Measurements from ENCODE around the gene NME7. TPM values are rescaled to one million over a fixed set of nuclear protein-coding genes. Genes with fewer than 3 reads are reported as not detected.
A peak's percentile ranks its signal among the peaks of the same experiment; 100 is the strongest.

The NME7 gene
- total and polyA plus RNA-seq, 2 experiments from 2014 or later, result 22.3 to 35.3 TPM

DNA sequence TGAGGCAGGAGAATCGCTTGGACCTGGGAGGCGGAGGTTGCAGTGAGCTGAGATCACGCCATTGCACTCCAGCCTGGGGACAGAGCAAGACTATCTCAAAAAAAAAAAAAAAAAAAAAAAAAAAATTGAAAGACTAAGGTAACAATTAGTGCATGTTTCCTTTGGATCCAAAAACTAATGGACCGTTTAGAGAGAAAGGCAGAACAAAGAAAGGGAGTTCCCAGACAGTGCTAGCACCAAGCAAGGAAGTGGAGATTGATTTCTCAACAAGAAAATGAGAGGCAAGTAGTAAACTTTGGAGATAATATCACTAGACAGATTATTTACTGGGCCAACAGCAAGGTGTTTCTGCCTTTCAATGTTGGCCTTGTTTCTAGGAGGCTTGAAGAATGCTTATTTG lies 236.9 kb downstream of the NME7 start:
- Histone ChIP-seq H3F3A (ENCODE audit: insufficient read depth) (no peaks in the 10 kb centered on the region), H3K27me3 (replicated peaks; ENCODE audit: insufficient read depth) (no peaks in the 10 kb centered on the region), H3K9me3 (ENCODE audit: low read depth) (no peaks in the 10 kb centered on the region), H3K27ac (no peak overlapping the region), H3K4me3 (no peak overlapping the region), H3K36me3 (ENCODE audit: low read depth) (peaks cover 6% of the 10 kb centered on the region; the same call in 1 of the 2 replicates), H3K4me2 (ENCODE audit: unreplicated experiment) (no peak overlapping the region), H3K9ac (no peak overlapping the region), H4K20me1 (ENCODE audit: insufficient read depth) (no peaks in the 10 kb centered on the region), H3K9me2 (ENCODE audit: insufficient read depth) (no peaks in the 10 kb centered on the region), H3K4me1 (ENCODE audit: insufficient read depth) (0 out of 2 replicates have a peak, but pooled peaks cover 7% of the 10 kb centered on the region), H3K79me2 (ENCODE audit: insufficient read depth) (no peaks in the 10 kb centered on the region), H2AFZ (no peak overlapping the region)
- TF ChIP-seq EZH2 (IDR thresholded peaks at IDR 0.05; ENCODE audit: insufficient read depth, poor library complexity, severe bottlenecking) (no peak), EZH2phosphoT487 (IDR thresholded peaks at IDR 0.05; ENCODE audit: insufficient read depth, low read depth) (no peak)
- WGBS, 2 experiments (ENCODE audit: low coverage in 1 of 2, low lambda C conversion rate in 2 of 2, missing lambda C conversion rate in 2 of 2), result 93 to 100% methylated on average over 4 of the region's 4 CpGs
- in situ Hi-C loops (cut with MboI), result no loop called here
- no peak for DNase-seq

DNA sequence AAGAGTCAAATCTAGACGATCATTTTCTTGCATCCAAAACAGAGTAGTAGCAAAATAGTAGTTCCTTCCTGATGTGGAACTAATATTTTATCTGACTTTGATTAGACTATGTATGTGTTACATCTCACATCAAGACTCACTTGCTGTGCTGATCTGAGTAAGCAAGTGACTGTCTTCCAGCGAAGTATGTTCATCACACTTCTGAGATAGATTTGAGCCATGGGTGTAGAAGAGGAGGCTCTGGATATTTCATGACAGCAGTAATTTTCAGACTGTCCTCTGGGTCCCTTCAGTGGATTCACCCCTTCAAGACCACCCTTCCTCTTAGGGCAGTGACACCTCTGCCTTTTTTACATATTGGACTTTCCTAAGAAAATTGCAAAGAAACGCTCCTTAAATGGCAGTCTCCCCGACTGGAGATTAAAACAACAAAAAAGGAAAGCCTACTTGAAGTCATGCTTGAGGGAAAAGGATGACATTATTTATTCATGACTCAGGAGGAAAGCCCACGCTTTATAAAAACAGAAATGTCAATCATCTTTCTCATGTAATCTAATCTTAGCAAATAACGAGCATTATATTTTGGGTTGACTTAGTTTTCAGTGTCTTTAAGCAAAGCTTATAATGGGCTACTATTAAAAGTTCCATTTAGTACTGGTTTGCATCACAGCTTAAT lies 238.3 kb downstream of the NME7 start:
- H3K9ac ChIP-seq, result no peak overlapping the region
- no peaks in the 10 kb centered on the region for H3F3A ChIP-seq (ENCODE audit: insufficient read depth)
- no peaks in the 10 kb centered on the region for H3K79me2 ChIP-seq (ENCODE audit: insufficient read depth)
- DNase-seq, result no peak
- WGBS, 2 experiments (ENCODE audit: low coverage in 1 of 2, low lambda C conversion rate in 2 of 2, missing lambda C conversion rate in 2 of 2), result 96 to 98% methylated on average over 6 of the region's 6 CpGs
- H4K20me1 ChIP-seq (ENCODE audit: insufficient read depth), result no peaks in the 10 kb centered on the region
- H3K9me2 ChIP-seq (ENCODE audit: insufficient read depth), result no peaks in the 10 kb centered on the region
- TF ChIP-seq EZH2 (IDR thresholded peaks at IDR 0.05; ENCODE audit: insufficient read depth, poor library complexity, severe bottlenecking) (no peak), EZH2phosphoT487 (IDR thresholded peaks at IDR 0.05; ENCODE audit: insufficient read depth, low read depth) (no peak)
- H3K27me3 ChIP-seq (replicated peaks; ENCODE audit: insufficient read depth), result no peaks in the 10 kb centered on the region
- in situ Hi-C loops (cut with MboI), result loop anchor here (10.0 kb wide), 1 partner anchor 524 kb away; no protein-coding TSS in a partner anchor
- H3K4me1 ChIP-seq (ENCODE audit: insufficient read depth), result 0 out of 2 replicates have a peak, but pooled peaks cover 7% of the 10 kb centered on the region
- peaks cover 6% of the 10 kb centered on the region; the same call in 1 of the 2 replicates for H3K36me3 ChIP-seq (ENCODE audit: low read depth)
- H3K9me3 ChIP-seq (ENCODE audit: low read depth), result no peaks in the 10 kb centered on the region
- H3K4me2 ChIP-seq (ENCODE audit: unreplicated experiment), result no peak overlapping the region
- no peak overlapping the region for H2AFZ ChIP-seq
- H3K27ac ChIP-seq, result no peak overlapping the region
- H3K4me3 ChIP-seq, result no peak overlapping the region

DNA sequence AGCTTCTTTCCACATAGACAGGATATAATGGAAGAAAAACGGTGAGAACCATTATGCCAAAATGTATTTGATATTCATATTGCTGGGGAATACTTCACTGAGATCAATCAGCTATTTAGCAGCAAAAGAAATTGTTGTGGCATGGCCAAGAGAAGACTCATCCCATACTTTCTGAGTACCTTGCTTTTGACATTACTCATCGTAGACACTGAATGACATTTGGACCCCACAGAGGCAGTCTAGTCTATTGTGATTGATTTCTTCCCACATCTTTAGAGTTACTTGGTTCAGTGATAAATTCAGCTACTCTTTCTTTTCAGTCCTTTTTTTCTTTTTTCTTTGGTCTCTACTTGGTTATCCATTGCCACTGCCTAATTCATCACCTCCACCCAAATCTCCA lies 239.0 kb downstream of the NME7 start:
- H3F3A ChIP-seq (ENCODE audit: insufficient read depth), result no peaks in the 10 kb centered on the region
- 0 out of 2 replicates have a peak, but pooled peaks cover 7% of the 10 kb centered on the region for H3K4me1 ChIP-seq (ENCODE audit: insufficient read depth)
- no peaks in the 10 kb centered on the region for H3K79me2 ChIP-seq (ENCODE audit: insufficient read depth)
- no peak overlapping the region for H3K27ac ChIP-seq
- H3K27me3 ChIP-seq (replicated peaks; ENCODE audit: insufficient read depth), result no peaks in the 10 kb centered on the region
- H3K9me3 ChIP-seq (ENCODE audit: low read depth), result no peaks in the 10 kb centered on the region
- H2AFZ ChIP-seq, result no peak overlapping the region
- H3K4me2 ChIP-seq (ENCODE audit: unreplicated experiment), result no peak overlapping the region
- DNase-seq, result no peak
- H3K36me3 ChIP-seq (ENCODE audit: low read depth), result peaks cover 6% of the 10 kb centered on the region; the same call in 1 of the 2 replicates
- no peak for TF ChIP-seq EZH2phosphoT487 (IDR thresholded peaks at IDR 0.05; ENCODE audit: insufficient read depth, low read depth)
- no peak for TF ChIP-seq EZH2 (IDR thresholded peaks at IDR 0.05; ENCODE audit: insufficient read depth, poor library complexity, severe bottlenecking)
- H4K20me1 ChIP-seq (ENCODE audit: insufficient read depth), result no peaks in the 10 kb centered on the region
- H3K4me3 ChIP-seq, result no peak overlapping the region
- H3K9ac ChIP-seq, result no peak overlapping the region
- no peaks in the 10 kb centered on the region for H3K9me2 ChIP-seq (ENCODE audit: insufficient read depth)
- in situ Hi-C loops (cut with MboI), result loop anchor here (10.0 kb wide), 1 partner anchor 524 kb away; no protein-coding TSS in a partner anchor
- WGBS, 2 experiments (ENCODE audit: low coverage in 1 of 2, low lambda C conversion rate in 2 of 2, missing lambda C conversion rate in 2 of 2), result 64 to 81% methylated on average over 2 of the region's 2 CpGs

DNA sequence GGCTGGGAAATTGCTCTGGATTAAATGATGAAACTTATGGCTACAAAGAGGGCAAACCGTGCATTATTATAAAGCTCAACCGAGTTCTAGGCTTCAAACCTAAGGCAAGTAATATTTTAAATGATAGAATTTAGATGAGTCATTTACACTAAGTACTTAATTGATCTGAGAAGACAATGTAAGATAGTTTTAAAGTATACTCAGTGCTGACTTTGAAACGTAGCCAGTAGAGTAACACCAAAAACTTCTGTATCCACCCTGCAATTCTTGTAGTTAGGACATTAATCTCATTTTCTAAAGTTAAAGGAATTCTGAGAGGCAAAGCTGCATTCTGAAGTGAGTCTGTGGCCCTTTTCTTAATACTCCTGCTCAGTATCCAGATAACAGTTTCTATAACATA lies 240.3 kb downstream of the NME7 start:
- no peak overlapping the region for H2AFZ ChIP-seq

More for the DNA sequence above, 240.3 kb downstream of the NME7 start:
- Histone ChIP-seq H3K27me3 (replicated peaks; ENCODE audit: insufficient read depth) (no peaks in the 10 kb centered on the region), H3K4me2 (ENCODE audit: unreplicated experiment) (no peak overlapping the region), H3K4me3 (no peak overlapping the region), H3K79me2 (ENCODE audit: insufficient read depth) (no peaks in the 10 kb centered on the region), H3K9ac (no peak overlapping the region), H3K4me1 (ENCODE audit: insufficient read depth) (0 out of 2 replicates have a peak, but pooled peaks cover 7% of the 10 kb centered on the region), H3F3A (ENCODE audit: insufficient read depth) (no peaks in the 10 kb centered on the region), H3K27ac (no peak overlapping the region), H3K36me3 (ENCODE audit: low read depth) (peaks cover 6% of the 10 kb centered on the region; the same call in 1 of the 2 replicates), H4K20me1 (ENCODE audit: insufficient read depth) (no peaks in the 10 kb centered on the region), H3K9me2 (ENCODE audit: insufficient read depth) (no peaks in the 10 kb centered on the region), H3K9me3 (ENCODE audit: low read depth) (no peaks in the 10 kb centered on the region)
- TF ChIP-seq EZH2phosphoT487 (IDR thresholded peaks at IDR 0.05; ENCODE audit: insufficient read depth, low read depth) (no peak), EZH2 (IDR thresholded peaks at IDR 0.05; ENCODE audit: insufficient read depth, poor library complexity, severe bottlenecking) (no peak)
- peak; percentile 19 for DNase-seq
- in situ Hi-C loops (cut with MboI), result loop anchor here (10.0 kb wide), 1 partner anchor 523 kb away; no protein-coding TSS in a partner anchor
- 71 to 72% methylated on average over 3 of the region's 3 CpGs for WGBS, 2 experiments (ENCODE audit: low coverage in 1 of 2, low lambda C conversion rate in 2 of 2, missing lambda C conversion rate in 2 of 2)
